Measurements from ENCODE around the gene SLK. TPM values are rescaled to one million over a fixed set of nuclear protein-coding genes. Genes with fewer than 3 reads are reported as not detected.

Gene SLK
- total RNA-seq, 2 experiments from 2014 or later = 17.8 to 19.2 TPM

DNA sequence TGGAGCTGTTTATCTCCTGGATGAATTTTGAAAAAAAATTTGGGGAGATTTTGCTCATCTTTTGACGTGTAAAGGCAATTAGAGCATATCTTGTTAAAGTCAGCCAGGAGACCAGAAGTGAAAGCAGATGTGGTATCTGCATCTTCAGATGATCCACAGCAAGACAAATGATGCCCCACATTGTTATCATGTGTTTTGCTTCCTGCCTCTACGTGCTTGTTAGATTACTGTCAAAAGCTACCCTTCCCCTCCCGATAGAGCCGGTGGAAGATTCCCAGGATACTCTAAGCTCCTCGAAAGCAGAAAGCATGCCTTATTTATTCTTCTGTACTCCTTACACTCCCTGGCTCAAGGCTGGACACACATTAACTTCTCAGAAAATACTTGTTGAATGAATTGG, 105.8 kb downstream of the SLK start:
- TF ChIP-seq, protein P1, sequence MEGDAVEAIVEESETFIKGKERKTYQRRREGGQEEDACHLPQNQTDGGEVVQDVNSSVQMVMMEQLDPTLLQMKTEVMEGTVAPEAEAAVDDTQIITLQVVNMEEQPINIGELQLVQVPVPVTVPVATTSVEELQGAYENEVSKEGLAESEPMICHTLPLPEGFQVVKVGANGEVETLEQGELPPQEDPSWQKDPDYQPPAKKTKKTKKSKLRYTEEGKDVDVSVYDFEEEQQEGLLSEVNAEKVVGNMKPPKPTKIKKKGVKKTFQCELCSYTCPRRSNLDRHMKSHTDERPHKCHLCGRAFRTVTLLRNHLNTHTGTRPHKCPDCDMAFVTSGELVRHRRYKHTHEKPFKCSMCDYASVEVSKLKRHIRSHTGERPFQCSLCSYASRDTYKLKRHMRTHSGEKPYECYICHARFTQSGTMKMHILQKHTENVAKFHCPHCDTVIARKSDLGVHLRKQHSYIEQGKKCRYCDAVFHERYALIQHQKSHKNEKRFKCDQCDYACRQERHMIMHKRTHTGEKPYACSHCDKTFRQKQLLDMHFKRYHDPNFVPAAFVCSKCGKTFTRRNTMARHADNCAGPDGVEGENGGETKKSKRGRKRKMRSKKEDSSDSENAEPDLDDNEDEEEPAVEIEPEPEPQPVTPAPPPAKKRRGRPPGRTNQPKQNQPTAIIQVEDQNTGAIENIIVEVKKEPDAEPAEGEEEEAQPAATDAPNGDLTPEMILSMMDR (IDR thresholded peaks at IDR 0.05) = no peak
- intact Hi-C loops (cut with micrococcal nuclease) = no loop called here
- Mint-ChIP-seq H3K9me3 (no peaks in the 10 kb centered on the region), H3K27me3 (no peaks in the 10 kb centered on the region), H3K4me3 (no peak overlapping the region), H3K27ac (no peak overlapping the region), H3K36me3 (ENCODE audit: low read depth) (no peaks in the 10 kb centered on the region), H3K4me1 (ENCODE audit: low read depth) (no peaks in the 10 kb centered on the region)
- DNase-seq (no peak), ATAC-seq (no peak)
- CTCF ChIA-PET = interaction anchor here (1.0 to 2.3 kb wide), 3 partner anchors 35 to 185 kb away, joined by 3 to 7 read pairs (median 7); partner anchors contain the start of gene SFR1
- POLR2A ChIA-PET = no interaction called here

DNA sequence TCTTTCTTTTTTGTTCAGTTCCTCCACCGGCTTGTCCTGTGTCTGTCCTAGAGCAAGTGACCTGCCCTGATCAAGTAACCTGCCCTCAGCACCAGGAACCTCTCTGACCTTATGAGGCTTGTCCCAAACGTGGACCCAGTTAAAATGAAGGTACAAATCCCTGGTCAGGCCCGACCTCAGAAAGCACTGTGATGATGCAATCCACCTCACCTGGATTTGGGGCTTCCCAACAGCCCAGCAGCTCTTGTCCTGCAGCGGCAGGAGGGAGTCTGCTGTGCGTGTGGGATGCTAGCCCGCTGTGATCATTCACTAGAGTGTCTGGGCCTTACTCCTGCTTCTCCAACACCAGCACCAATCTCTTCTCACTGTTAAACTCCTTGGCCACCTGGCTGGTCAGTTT, 107.6 kb downstream of the SLK start:
- ChIA-PET CTCF (no interaction called here), POLR2A (no interaction called here)
- Mint-ChIP-seq H3K27ac (no peak overlapping the region), H3K27me3 (no peaks in the 10 kb centered on the region), H3K4me1 (ENCODE audit: low read depth) (no peaks in the 10 kb centered on the region), H3K4me3 (no peak overlapping the region), H3K9me3 (no peaks in the 10 kb centered on the region), H3K36me3 (ENCODE audit: low read depth) (no peaks in the 10 kb centered on the region)
- TF ChIP-seq, protein P1 (IDR thresholded peaks at IDR 0.05) = no peak
- ATAC-seq (no peak), DNase-seq (no peak)
- intact Hi-C loops (cut with micrococcal nuclease) = no loop called here

DNA sequence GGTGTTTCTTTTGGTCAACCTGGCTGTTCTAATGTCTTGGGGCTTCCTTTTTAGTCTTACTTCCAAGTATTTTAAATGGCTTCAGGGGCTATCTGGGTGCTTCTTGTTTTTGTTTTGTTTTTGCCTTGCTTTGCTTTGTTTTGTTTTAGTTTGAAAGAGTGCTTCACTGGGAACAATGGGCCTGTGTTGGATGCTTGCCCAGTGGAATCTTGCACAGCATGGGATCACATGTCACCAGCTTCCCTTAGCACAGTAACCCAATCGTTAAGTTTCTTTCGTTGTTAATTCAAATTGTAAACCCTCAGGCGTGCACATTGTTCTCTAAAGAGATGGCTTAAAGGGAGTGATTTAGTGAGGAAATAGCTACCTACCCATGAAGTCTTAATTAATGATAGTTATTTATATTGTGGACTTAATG, 109.8 kb downstream of the SLK start:
- Mint-ChIP-seq H3K9me3 (no peaks in the 10 kb centered on the region), H3K27ac (no peak overlapping the region), H3K4me3 (no peak overlapping the region), H3K4me1 (ENCODE audit: low read depth) (no peaks in the 10 kb centered on the region), H3K27me3 (no peaks in the 10 kb centered on the region), H3K36me3 (ENCODE audit: low read depth) (no peaks in the 10 kb centered on the region)
- intact Hi-C loops (cut with micrococcal nuclease) = no loop called here
- POLR2A ChIA-PET = interaction anchor here (0.6 to 1.2 kb wide), 2 partner anchors 51 to 158 kb away, joined by 3 read pairs; no protein-coding TSS in a partner anchor
- CTCF ChIA-PET = no interaction called here
- ATAC-seq (no peak), DNase-seq (no peak)
- TF ChIP-seq, protein P1 (IDR thresholded peaks at IDR 0.05) = no peak

DNA sequence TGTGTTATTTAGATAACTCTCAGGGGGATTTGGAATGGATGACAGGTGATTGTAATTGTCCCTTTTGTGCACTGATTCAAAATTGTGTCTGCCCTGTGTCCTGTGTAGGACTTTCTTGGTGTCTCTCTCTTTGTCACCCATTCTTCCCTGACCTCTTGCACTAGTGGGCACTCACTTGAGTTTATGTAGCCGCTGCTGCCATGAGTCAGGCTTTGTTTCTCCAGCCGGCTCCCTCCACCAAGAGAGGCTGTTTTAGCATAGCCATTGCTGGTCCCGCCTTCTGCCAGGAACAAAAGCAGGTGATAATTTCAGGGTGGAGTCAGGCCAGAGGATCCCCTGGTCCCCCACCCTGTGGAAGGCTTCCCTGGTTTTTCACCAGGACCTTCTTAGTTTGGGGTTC, 110.3 kb downstream of the SLK start:
- CTCF ChIA-PET = no interaction called here
- POLR2A ChIA-PET = interaction anchor here (1.0 to 1.2 kb wide), 2 partner anchors 12 to 159 kb away, joined by 3 read pairs; no protein-coding TSS in a partner anchor
- H3K4me1 Mint-ChIP-seq (ENCODE audit: low read depth) = no peaks in the 10 kb centered on the region

DNA sequence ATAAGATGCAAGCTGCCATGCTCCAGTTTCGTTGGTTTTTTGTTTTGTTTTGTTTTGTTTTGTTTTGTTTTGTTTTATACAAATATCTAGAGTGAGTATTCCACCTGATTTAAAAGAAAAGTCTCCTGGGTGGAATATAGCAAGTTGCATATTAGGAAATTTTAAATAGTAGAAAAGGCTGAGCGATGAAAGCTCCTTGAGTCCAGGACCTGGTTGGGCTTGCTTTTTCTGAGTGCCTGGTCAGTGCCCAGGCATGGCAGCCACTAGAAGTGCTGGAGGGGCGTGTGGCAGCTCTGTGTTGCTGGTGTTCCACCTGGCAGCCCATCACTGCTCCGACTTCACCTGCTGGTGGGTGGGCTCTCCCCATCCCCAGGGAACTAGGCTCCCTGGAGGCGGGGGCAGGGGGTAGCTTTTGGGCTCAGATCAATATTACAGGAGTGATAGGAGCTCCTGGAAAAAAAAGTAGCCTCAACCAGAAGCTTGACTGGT, 110.8 kb downstream of the SLK start:
- DNase-seq (no peak), ATAC-seq (no peak)
- no peaks in the 10 kb centered on the region for H3K36me3 Mint-ChIP-seq (ENCODE audit: low read depth)
- TF ChIP-seq, protein P1 (IDR thresholded peaks at IDR 0.05) = no peak
- POLR2A ChIA-PET = interaction anchor here (1.0 to 1.2 kb wide), 2 partner anchors 12 to 159 kb away, joined by 3 read pairs; no protein-coding TSS in a partner anchor
- no peaks in the 10 kb centered on the region for H3K4me1 Mint-ChIP-seq (ENCODE audit: low read depth)
- H3K27me3 Mint-ChIP-seq = no peaks in the 10 kb centered on the region
- no peak overlapping the region for H3K4me3 Mint-ChIP-seq
- intact Hi-C loops (cut with micrococcal nuclease) = no loop called here
- no peak overlapping the region for H3K27ac Mint-ChIP-seq
- CTCF ChIA-PET = interaction anchor here (0.8 to 1.2 kb wide), 2 partner anchors 12 to 188 kb away, joined by 3 read pairs; no protein-coding TSS in a partner anchor
- H3K9me3 Mint-ChIP-seq = no peaks in the 10 kb centered on the region

More for the DNA sequence above, 110.3 kb downstream of the SLK start:
- H3K27me3 Mint-ChIP-seq = no peaks in the 10 kb centered on the region
- ATAC-seq = no peak
- no peaks in the 10 kb centered on the region for H3K36me3 Mint-ChIP-seq (ENCODE audit: low read depth)
- intact Hi-C loops (cut with micrococcal nuclease) = no loop called here
- TF ChIP-seq, protein P1 (IDR thresholded peaks at IDR 0.05) = no peak
- no peak overlapping the region for H3K27ac Mint-ChIP-seq
- no peaks in the 10 kb centered on the region for H3K9me3 Mint-ChIP-seq
- DNase-seq = no peak
- H3K4me3 Mint-ChIP-seq = no peak overlapping the region

Small RNA genes within 50 kb of the gene (microRNA-seq; reads per million reads assigned to microRNA genes)
- not detected for gene MIR936 (ENCODE audit: borderline microRNAs expressed, borderline replicate concordance)

Other genes starting within 250 kb of the SLK start
- gene SH3PXD2A, start 111.6 kb upstream of the SLK start, total RNA-seq = 1 to 10 TPM; 6.5 to 7.4 TPM
- 10 to 100 TPM; 32.1 to 32.4 TPM for gene STN1, start 49.0 kb upstream of the SLK start, total RNA-seq
- gene COL17A1, start 118.7 kb downstream of the SLK start, total RNA-seq = not detected
- gene SFR1, start 155.0 kb downstream of the SLK start, total RNA-seq = 10 to 100 TPM; 16.8 to 17.9 TPM

All from activated CD8-positive, alpha-beta T cell treated with anti-CD3 and anti-CD28 coated beads for 36 hours (primary cell).